K562 (cell line): ENCODE results near the gene DOP1A. TPM values are rescaled to one million over a fixed set of nuclear protein-coding genes. Genes with fewer than 3 reads are reported as not detected.

ENCODE experiments used
- ATAC-seq: fragments of 200-7000 bp; cut with Tn5 transposase; 3 replicates; pipeline ENCODE4 v1.9.1; 2020; ENCODE audit warnings: moderate library complexity
- BruUV-seq: library from RNA; stranded (reverse); fragments of 400-500 nt; replicated peaks from 2 replicates; lab custom pipeline; 2021; lab: Mats Ljungman, UMichigan
- CTCF ChIA-PET: fragments of 300-600 bp; formaldehyde crosslinking; extraction: SDS; loops from one replicate; lab custom pipeline; 2021; ENCODE audit warnings: low intra/inter-chr PET ratio; lab: Yijun Ruan, JAX
- POLR2A ChIA-PET: fragments of 300-600, 350-650 bp; sonication (Branson Sonifier 250); formaldehyde crosslinking; extraction: SDS; loops from one replicate; lab custom pipeline; 2021; ENCODE audit warnings: antibody characterized with exemption, inconsistent platforms; lab: Yijun Ruan, JAX
- DNase-seq, 4 experiments: peaks; one replicate each; pipeline versions ENCODE4 v3.0.0 to v3.0.0-alpha.2; 2011 to 2018; ENCODE audit warnings: low spot score in 3 of 4, mixed read lengths in 3 of 4; ENCODE audit errors: extremely low read depth in 1 of 4
- FAIRE-seq: peaks from 2 replicates; lab custom pipeline; 2011; peaks lifted over from hg19 to GRCh38; lab: Jason Lieb, UNC
- H2AFZ ChIP-seq: 2 replicates; pipeline ENCODE4 v1.6.0; 2011; ENCODE audit warnings: low read depth, low read length, control low read depth, inconsistent platforms
- H3K27ac ChIP-seq: fragments of 200-600 bp; 3 replicates; pipeline ENCODE4 v1.8.0; 2011; ENCODE audit warnings: low read depth, mild to moderate bottlenecking, control low read depth, inconsistent platforms, low read length, moderate library complexity, mixed read lengths; ENCODE audit errors: extremely low read depth
- H3K27me3 ChIP-seq, 2 experiments: fragments of 300-600 bp in 1 of 2; 2 replicates in 1 of 2; 3 replicates in 1 of 2; pipeline versions ENCODE4 v1.6.0 to v1.8.0; 2011; ENCODE audit warnings: inconsistent platforms in 2 of 2, low read length in 2 of 2, mild to moderate bottlenecking in 1 of 2, mixed read lengths in 1 of 2, moderate library complexity in 1 of 2; ENCODE audit not compliant: control insufficient read depth in 2 of 2, insufficient read depth in 2 of 2
- H3K36me3 ChIP-seq: fragments of 300-600 bp; 3 replicates; pipeline ENCODE4 v1.8.0; 2011; ENCODE audit warnings: mild to moderate bottlenecking, low read length, inconsistent platforms; ENCODE audit not compliant: control insufficient read depth, insufficient read depth
- H3K4me1 ChIP-seq, 2 experiments: fragments of 200-600 bp in 1 of 2; replicated peaks in 1 of 2; 2 replicates in 1 of 2; 3 replicates in 1 of 2; pipeline versions ENCODE4 v1.5.1 to v1.8.0; 2011; ENCODE audit warnings: inconsistent platforms in 2 of 2, low read length in 2 of 2, mild to moderate bottlenecking in 1 of 2, mixed read lengths in 1 of 2, moderate library complexity in 1 of 2; ENCODE audit not compliant: control insufficient read depth in 2 of 2, insufficient read depth in 2 of 2
- H3K4me2 ChIP-seq: 2 replicates; pipeline ENCODE4 v1.6.1; 2011; ENCODE audit warnings: low read length, control low read depth, inconsistent platforms, mixed read lengths; ENCODE audit not compliant: insufficient read depth
- H3K4me3 ChIP-seq: fragments of 200-600 bp; sonication (generic), shearing (Covaris generic); 2 replicates; pipeline ENCODE4 v1.5.1; 2016; ENCODE audit warnings: control low read depth, inconsistent platforms
- H3K79me2 ChIP-seq: fragments of 200-600 bp; 3 replicates; pipeline ENCODE4 v1.8.0; 2011; ENCODE audit warnings: low read length, inconsistent platforms; ENCODE audit not compliant: control insufficient read depth, insufficient read depth
- H3K9ac ChIP-seq, 2 experiments: 2 replicates each; pipeline versions ENCODE4 v1.6.0 to v1.6.1; 2011; ENCODE audit warnings: low read depth in 2 of 2, low read length in 2 of 2, control low read depth in 1 of 2, inconsistent platforms in 1 of 2, mild to moderate bottlenecking in 1 of 2, mixed read lengths in 1 of 2; ENCODE audit not compliant: insufficient read depth in 1 of 2
- H3K9me1 ChIP-seq: one replicate; pipeline ENCODE4 v1.6.0; 2011; ENCODE audit warnings: inconsistent platforms, mild to moderate bottlenecking, low read length, moderate library complexity; ENCODE audit not compliant: control insufficient read depth, insufficient read depth
- H3K9me3 ChIP-seq: replicated peaks from 2 replicates; pipeline ENCODE4 v1.5.1; 2011; ENCODE audit warnings: low read depth, low read length, inconsistent platforms; ENCODE audit not compliant: control insufficient read depth, insufficient read depth
- H4K20me1 ChIP-seq: replicated peaks from 2 replicates; pipeline ENCODE4 v1.6.1; 2011; ENCODE audit warnings: low read length, inconsistent platforms, mixed read lengths; ENCODE audit not compliant: control insufficient read depth, insufficient read depth
- ARID1B ChIP-seq: fragments of 450-650 bp; IDR thresholded peaks from 2 replicates; pipeline ENCODE4 v1.6.1; 2016; ENCODE audit warnings: antibody characterized with exemption, mild to moderate bottlenecking, inconsistent platforms
- BDP1 ChIP-seq: IDR thresholded peaks from 3 replicates; pipeline ENCODE4 v1.6.1; 2011; ENCODE audit not compliant: insufficient read length, insufficient read depth
- E2F4 ChIP-seq: sonication (generic); formaldehyde crosslinking; IDR thresholded peaks from 2 replicates; pipeline ENCODE4 v1.8.0; 2022; ENCODE audit warnings: mild to moderate bottlenecking, low read depth, missing genetic modification reagents
- ETS2 ChIP-seq: IDR thresholded peaks from 2 replicates; pipeline ENCODE4 v1.6.1; 2016; ENCODE audit warnings: borderline replicate concordance, missing genetic modification characterization, mild to moderate bottlenecking, moderate library complexity, missing compliant biosample characterization; ENCODE audit not compliant: poor library complexity, severe bottlenecking
- FIP1L1 ChIP-seq: fragments of 200-400 bp; formaldehyde crosslinking; IDR thresholded peaks from 2 replicates; pipeline ENCODE4 v1.6.1; 2018; ENCODE audit warnings: mild to moderate bottlenecking, low read depth, low read length; ENCODE audit not compliant: poor library complexity, severe bottlenecking
- FOSL1 ChIP-seq: fragments of 200-800 bp; sonication (Bioruptor generic); conservative IDR thresholded peaks from 2 replicates; pipeline ENCODE4 v1.6.1; 2016; ENCODE audit warnings: missing genetic modification characterization, missing compliant biosample characterization
- GATA2 ChIP-seq: sonication (generic); formaldehyde crosslinking; IDR thresholded peaks from 2 replicates; pipeline ENCODE4 v1.4.0; 2020; ENCODE audit warnings: mild to moderate bottlenecking, missing genetic modification reagents
- KDM1A ChIP-seq, 2 experiments: fragments of 450-650 bp; IDR thresholded peaks; 2 replicates each; pipeline ENCODE4 v1.6.1; 2016; ENCODE audit warnings: mild to moderate bottlenecking in 2 of 2
- MTF1 ChIP-seq: fragments of 250-450 bp; sonication (Bioruptor Pico); IDR thresholded peaks from 2 replicates; pipeline ENCODE4 v1.9.0; 2021; ENCODE audit warnings: moderate library complexity, mild to moderate bottlenecking, inconsistent platforms, borderline replicate concordance
- NFE2 ChIP-seq: IDR thresholded peaks from 2 replicates; pipeline ENCODE4 v1.6.1; 2014; ENCODE audit warnings: antibody characterized with exemption, low read depth
- PHF20 ChIP-seq: fragments of 450-650 bp; IDR thresholded peaks from 2 replicates; pipeline ENCODE4 v1.6.1; 2018; ENCODE audit not compliant: partially characterized antibody
- POLR3A ChIP-seq: IDR thresholded peaks from 2 replicates; pipeline ENCODE4 v1.6.1; 2011; ENCODE audit warnings: borderline replicate concordance, mild to moderate bottlenecking, moderate library complexity; ENCODE audit not compliant: insufficient read length, insufficient read depth; ENCODE audit errors: extremely low read depth
- POLR3G ChIP-seq: IDR thresholded peaks from 2 replicates; pipeline ENCODE4 v1.6.1; 2011; ENCODE audit not compliant: insufficient read length, insufficient replicate concordance; ENCODE audit errors: extremely low read depth
- SAP30 ChIP-seq: fragments of 200-600 bp; sonication (generic); IDR thresholded peaks from 2 replicates; pipeline ENCODE4 v1.6.1; 2012; ENCODE audit warnings: borderline replicate concordance, low read depth, mild to moderate bottlenecking, moderate library complexity, low read length, control low read depth, inconsistent platforms; ENCODE audit not compliant: insufficient read depth, poor library complexity, severe bottlenecking
- SMARCA4 ChIP-seq: fragments of 450-650 bp; IDR thresholded peaks from 2 replicates; pipeline ENCODE4 v1.6.1; 2016
- SRF ChIP-seq, 2 experiments: fragments of 250-450, 450-650 bp in 1 of 2; sonication (Bioruptor Pico) in 1 of 2; sonication (generic) in 1 of 2; formaldehyde crosslinking; IDR thresholded peaks; 2 replicates each; pipeline versions ENCODE4 v1.5.0 to v1.5.1; 2020 to 2022; ENCODE audit warnings: mild to moderate bottlenecking in 1 of 2, missing genetic modification reagents in 1 of 2
- STAT5A ChIP-seq: IDR thresholded peaks from 2 replicates; pipeline ENCODE4 v1.6.1; 2012; ENCODE audit warnings: low read length, inconsistent platforms, borderline replicate concordance
- TRIM24 ChIP-seq, 2 experiments: fragments of 450-650 bp; IDR thresholded peaks; 2 replicates each; pipeline ENCODE4 v1.6.1; 2016
- USF1 ChIP-seq: sonication (generic); formaldehyde crosslinking; IDR thresholded peaks from 2 replicates; pipeline ENCODE4 v1.9.0; 2022; ENCODE audit warnings: mild to moderate bottlenecking, missing genetic modification reagents
- ZEB2 ChIP-seq: fragments of 450-650 bp; IDR thresholded peaks from 2 replicates; pipeline ENCODE4 v1.6.1; 2016
- ZFP36 ChIP-seq: fragments of 150-350 bp; IDR thresholded peaks from 2 replicates; pipeline ENCODE4 v1.6.1; 2018; ENCODE audit warnings: low read length, low read depth; ENCODE audit not compliant: partially characterized antibody
- ZKSCAN3 ChIP-seq: fragments of 250-450 bp; sonication (Bioruptor Pico); IDR thresholded peaks from 2 replicates; pipeline ENCODE4 v1.4.0; 2020
- ZNF174 ChIP-seq: fragments of 250-450 bp; sonication (Bioruptor Pico); IDR thresholded peaks from 2 replicates; pipeline ENCODE4 v1.4.0; 2020; ENCODE audit warnings: mild to moderate bottlenecking
- ZNF507 ChIP-seq: conservative IDR thresholded peaks from 2 replicates; pipeline ENCODE4 v1.6.1; 2017; ENCODE audit warnings: missing genetic modification characterization, missing compliant biosample characterization
- WGBS: fragments of 100-300 bp; shearing (Covaris generic); methylation state at CpG from one replicate; pipeline ENCODE4 v1.1.6; 2016; ENCODE audit warnings: low coverage, mixed read lengths; ENCODE audit not compliant: insufficient coverage; ENCODE audit errors: missing lambda C conversion rate; 5-methylcytosine and 5-hydroxymethylcytosine counted together
- in situ Hi-C: fragments of 300-500 bp; cut with MboI; formaldehyde crosslinking; loops from 4 replicates; pipeline ENCODE4 v1.15.0; 2018; ENCODE audit warnings: inconsistent platforms, mixed read lengths
- intact Hi-C: fragments of 100-400 bp; cut with micrococcal nuclease; formaldehyde crosslinking; loops from 2 replicates; pipeline ENCODE4 v1.14.2; 2022
- polyA plus RNA-seq, 8 experiments: library from polyadenylated mRNA; depleted of rRNA in 4 of 8; stranded (reverse) in 5 of 8; unstranded in 3 of 8; fragments of >200 nt; fragmentation: Nextera tagmentation in 2 of 8; fragmentation: Illumina TruSeq in 1 of 8; extraction: Ambion mirVana in 2 of 8; extraction: Trizol in 1 of 8; gene quantifications; 2 replicates each; pipeline versions ENCODE4 v1.2.1 to v1.2.3, GENCODE V29; 2011 to 2014; ENCODE audit warnings: inconsistent platforms in 1 of 8, missing spikeins in 1 of 8
- total RNA-seq, 7 experiments: library from RNA; depleted of rRNA in 6 of 7; stranded (reverse); fragments of >200 nt in 6 of 7; fragmentation: Illumina TruSeq in 2 of 7; extraction: Trizol in 2 of 7; gene quantifications; 2 replicates each; pipeline versions ENCODE4 v1.2.1 to v1.2.3, GENCODE V29; 2011 to 2021; ENCODE audit warnings: low replicate concordance in 1 of 7

Gene DOP1A
- total and polyA plus RNA-seq, 9 of the 15 experiments (the other 6 are each of a cell fraction or from before 2014, with no cell fraction given), result 0.75 to 10.5 (median 4.4) TPM

GRCh38 chr6:83160167-83160566, 92.7 kb downstream of the DOP1A start:
- Histone ChIP-seq H3K9me3 (no peaks in the 10 kb centered on the region), H4K20me1 (no peaks in the 10 kb centered on the region), H3K9ac (no peak overlapping the region), H2AFZ (peak overlapping the region; percentile 59; the same call in 1 of the 2 replicates), H3K4me3 (no peak overlapping the region), H3K27ac (peak overlapping the region; percentile 45; the same call in 1 of the 3 replicates), H3K4me1 (peaks cover 0 to 6% of the 10 kb centered on the region in 2 experiments; a peak in 2 of 5 replicates), H3K9me1 (no peaks in the 10 kb centered on the region), H3K4me2 (no peak overlapping the region; the same call in 1 of the 2 replicates), H3K79me2 (no peaks in the 10 kb centered on the region), H3K27me3 (no peaks in the 10 kb centered on the region), H3K36me3 (no peaks in the 10 kb centered on the region; the same call in 2 of the 3 replicates)
- intact Hi-C loops (no loop called here), in situ Hi-C loops (no loop called here)
- peak; percentile 81 for FAIRE-seq
- peak; percentile 7 to 80 (median 44) for DNase-seq
- ATAC-seq, result peak; percentile 97
- ChIA-PET CTCF (no interaction called here), POLR2A (interaction anchor here (0.9 to 1.3 kb wide), 6 partner anchors 10 to 30 kb away, joined by 3 to 4 read pairs (median 3); no protein-coding TSS in a partner anchor)
- WGBS, result 38% methylated on average over 1 of the region's 1 CpG
- BruUV-seq, result no TSS peak
- no peak for TF ChIP-seq FIP1L1
- TF ChIP-seq BDP1, result no peak
- no peak for TF ChIP-seq SAP30
- TF ChIP-seq ZNF507, result no peak
- TF ChIP-seq PHF20, result no peak
- TF ChIP-seq POLR3G, result no peak
- peak; percentile 83 for TF ChIP-seq STAT5A
- TF ChIP-seq ARID1B, result peak; percentile 94
- TF ChIP-seq TRIM24 (IDR thresholded peaks at IDR 0.05), result peak; percentile 78 to 79; a peak in 3 of 4 replicates
- peak; percentile 87 for TF ChIP-seq GATA2 (CRISPR knock-in tag)
- TF ChIP-seq FOSL1 (tag), result no peak
- no peak for TF ChIP-seq USF1 (CRISPR knock-in tag)
- TF ChIP-seq ZEB2, result 0 out of 2 replicates have a peak, but pooled peaks have one; percentile 15
- TF ChIP-seq MTF1 (CRISPR knock-in tag), result no peak
- TF ChIP-seq SMARCA4, result peak; percentile 86
- no peak for TF ChIP-seq ETS2 (tag)
- no peak for TF ChIP-seq ZFP36
- TF ChIP-seq NFE2, result no peak
- TF ChIP-seq POLR3A, result no peak
- peak; percentile 47 to 67; a peak in 3 of 4 replicates for TF ChIP-seq KDM1A (IDR thresholded peaks at IDR 0.05)
- no peak for TF ChIP-seq ZKSCAN3 (CRISPR knock-in tag)
- no peak for TF ChIP-seq E2F4 (CRISPR knock-in tag)
- TF ChIP-seq ZNF174 (CRISPR knock-in tag), result no peak
- TF ChIP-seq SRF (CRISPR knock-in tag; IDR thresholded peaks at IDR 0.05), result no peak
